Caco-2 (cell line): ENCODE measurements around the gene STRBP. TPM values are rescaled to one million over a fixed set of nuclear protein-coding genes. Genes with fewer than 3 reads are reported as not detected.

Experiments used
- BruUV-seq: library from RNA; stranded (reverse); fragments of 400-500 nt; replicated peaks from 2 replicates; lab custom pipeline; 2021; lab: Mats Ljungman, UMichigan
- CTCF ChIA-PET: fragments of 300-600 bp; sonication (Branson Sonifier 250); formaldehyde crosslinking; loops from one replicate; lab custom pipeline; 2022; ENCODE audit warnings: antibody characterized with exemption; lab: Charles Lee
- POLR2A ChIA-PET: fragments of 300-600 bp; sonication (Branson Sonifier 250); formaldehyde crosslinking; loops from one replicate; lab custom pipeline; 2022; ENCODE audit warnings: antibody characterized with exemption; lab: Charles Lee
- DNase-seq, 2 experiments: peaks; one replicate each; pipeline versions ENCODE4 v3.0.0 to v3.0.0-alpha.2; 2020 to 2022
- H3K27me3 ChIP-seq: replicated peaks from 2 replicates; pipeline ENCODE4 v1.6.0; 2011; ENCODE audit warnings: low read length; ENCODE audit not compliant: control insufficient read depth, insufficient read depth
- H3K36me3 ChIP-seq: 2 replicates; pipeline ENCODE4 v1.5.1; 2011; ENCODE audit warnings: low read length; ENCODE audit not compliant: control insufficient read depth, insufficient read depth
- H3K4me1 ChIP-seq: fragments of 250-450 bp; sonication (Bioruptor Pico); 2 replicates; pipeline ENCODE4 v1.5.1; 2020; ENCODE audit warnings: mild to moderate bottlenecking
- H3K4me3 ChIP-seq: 2 replicates; pipeline ENCODE4 v1.5.1; 2011; ENCODE audit warnings: low read depth, mild to moderate bottlenecking, control low read depth, low read length
- H3K9me3 ChIP-seq: fragments of 250-450 bp; sonication (Bioruptor Pico); 2 replicates; pipeline ENCODE4 v1.5.1; 2020; ENCODE audit warnings: mild to moderate bottlenecking, moderate library complexity
- H3K27ac Mint-ChIP-seq: one replicate; pipeline ENCODE4 v1.8.0; 2022; ENCODE audit warnings: mixed read lengths; ENCODE audit not compliant: unreplicated experiment
- H3K27me3 Mint-ChIP-seq: one replicate; pipeline ENCODE4 v1.8.0; 2022; ENCODE audit warnings: mixed read lengths; ENCODE audit not compliant: insufficient read depth, unreplicated experiment
- H3K36me3 Mint-ChIP-seq: one replicate; pipeline ENCODE4 v1.8.0; 2022; ENCODE audit warnings: mild to moderate bottlenecking, mixed read lengths; ENCODE audit not compliant: insufficient read depth, unreplicated experiment
- H3K4me1 Mint-ChIP-seq: one replicate; pipeline ENCODE4 v1.8.0; 2022; ENCODE audit warnings: low read depth, mixed read lengths; ENCODE audit not compliant: unreplicated experiment
- H3K4me3 Mint-ChIP-seq: one replicate; pipeline ENCODE4 v1.8.0; 2022; ENCODE audit warnings: mild to moderate bottlenecking, moderate library complexity, mixed read lengths; ENCODE audit not compliant: unreplicated experiment
- H3K9me3 Mint-ChIP-seq: one replicate; pipeline ENCODE4 v1.8.0; 2022; ENCODE audit warnings: mixed read lengths; ENCODE audit not compliant: unreplicated experiment
- intact Hi-C: fragments of 100-400 bp; cut with micrococcal nuclease; formaldehyde crosslinking; loops from one replicate; pipeline ENCODE4 v1.10.0; 2022; ENCODE audit not compliant: unreplicated experiment
- total RNA-seq: library from RNA; stranded (reverse); gene quantifications from 2 replicates; pipeline ENCODE4 v1.2.3, GENCODE V29; 2022
- TF ChIP-seq, protein P1 (sequence below), 2 experiments: fragments of 200-600 bp in 1 of 2; IDR thresholded peaks; 1 replicate in 1 of 2; 2 replicates in 1 of 2; pipeline versions ENCODE4 v1.5.1 to v1.8.0; 2011 to 2022; ENCODE audit warnings: antibody characterized with exemption in 1 of 2, control low read depth in 1 of 2, inconsistent platforms in 1 of 2, low read depth in 1 of 2, low read length in 1 of 2, mild to moderate bottlenecking in 1 of 2, moderate library complexity in 1 of 2; ENCODE audit not compliant: insufficient read depth in 1 of 2, severe bottlenecking in 1 of 2, unreplicated experiment in 1 of 2

The STRBP gene
- total RNA-seq, 1 experiment from 2014 or later = 43.5 TPM

DNA sequence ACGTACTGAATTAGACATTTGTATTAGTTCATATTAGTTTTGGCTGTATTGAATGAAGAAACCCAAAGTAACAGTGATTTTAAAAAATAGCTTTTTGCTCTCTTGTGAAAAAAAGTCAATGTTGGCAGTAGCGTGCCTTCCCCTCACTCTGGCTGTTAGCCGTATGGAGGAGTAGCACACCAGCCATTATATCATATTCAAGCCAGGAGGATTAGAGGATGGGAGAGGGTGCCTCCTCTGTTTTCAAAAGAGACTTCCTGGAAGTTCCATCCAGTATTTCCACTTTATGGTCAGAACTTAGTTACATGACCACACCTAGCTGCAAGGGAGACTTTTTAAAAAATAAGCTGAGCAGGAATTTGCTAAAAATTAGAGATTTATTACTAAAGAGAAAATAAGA lies 193.8 kb downstream of the STRBP start:
- Histone ChIP-seq H3K27me3 (no peaks in the 10 kb centered on the region), H3K9me3 (no peaks in the 10 kb centered on the region), H3K4me3 (no peak overlapping the region), H3K4me1 (no peaks in the 10 kb centered on the region), H3K36me3 (no peaks in the 10 kb centered on the region; the same call in none of the 2 replicates)
- H3K4me3 Mint-ChIP-seq = no peak overlapping the region
- DNase-seq = no peak
- no peak overlapping the region for H3K27ac Mint-ChIP-seq
- no peaks in the 10 kb centered on the region for H3K27me3 Mint-ChIP-seq
- no TSS peak for BruUV-seq
- TF ChIP-seq, protein P1, sequence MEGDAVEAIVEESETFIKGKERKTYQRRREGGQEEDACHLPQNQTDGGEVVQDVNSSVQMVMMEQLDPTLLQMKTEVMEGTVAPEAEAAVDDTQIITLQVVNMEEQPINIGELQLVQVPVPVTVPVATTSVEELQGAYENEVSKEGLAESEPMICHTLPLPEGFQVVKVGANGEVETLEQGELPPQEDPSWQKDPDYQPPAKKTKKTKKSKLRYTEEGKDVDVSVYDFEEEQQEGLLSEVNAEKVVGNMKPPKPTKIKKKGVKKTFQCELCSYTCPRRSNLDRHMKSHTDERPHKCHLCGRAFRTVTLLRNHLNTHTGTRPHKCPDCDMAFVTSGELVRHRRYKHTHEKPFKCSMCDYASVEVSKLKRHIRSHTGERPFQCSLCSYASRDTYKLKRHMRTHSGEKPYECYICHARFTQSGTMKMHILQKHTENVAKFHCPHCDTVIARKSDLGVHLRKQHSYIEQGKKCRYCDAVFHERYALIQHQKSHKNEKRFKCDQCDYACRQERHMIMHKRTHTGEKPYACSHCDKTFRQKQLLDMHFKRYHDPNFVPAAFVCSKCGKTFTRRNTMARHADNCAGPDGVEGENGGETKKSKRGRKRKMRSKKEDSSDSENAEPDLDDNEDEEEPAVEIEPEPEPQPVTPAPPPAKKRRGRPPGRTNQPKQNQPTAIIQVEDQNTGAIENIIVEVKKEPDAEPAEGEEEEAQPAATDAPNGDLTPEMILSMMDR (IDR thresholded peaks at IDR 0.05; ENCODE audit: insufficient read depth in 1 of 2, low read depth in 1 of 2, low read length in 1 of 2, severe bottlenecking in 1 of 2, unreplicated experiment in 1 of 2) = no peak
- H3K9me3 Mint-ChIP-seq = no peaks in the 10 kb centered on the region
- intact Hi-C loops = no loop called here
- ChIA-PET CTCF (no interaction called here), POLR2A (no interaction called here)
- peaks cover 57% of the 10 kb centered on the region for H3K36me3 Mint-ChIP-seq
- H3K4me1 Mint-ChIP-seq = no peaks in the 10 kb centered on the region

DNA sequence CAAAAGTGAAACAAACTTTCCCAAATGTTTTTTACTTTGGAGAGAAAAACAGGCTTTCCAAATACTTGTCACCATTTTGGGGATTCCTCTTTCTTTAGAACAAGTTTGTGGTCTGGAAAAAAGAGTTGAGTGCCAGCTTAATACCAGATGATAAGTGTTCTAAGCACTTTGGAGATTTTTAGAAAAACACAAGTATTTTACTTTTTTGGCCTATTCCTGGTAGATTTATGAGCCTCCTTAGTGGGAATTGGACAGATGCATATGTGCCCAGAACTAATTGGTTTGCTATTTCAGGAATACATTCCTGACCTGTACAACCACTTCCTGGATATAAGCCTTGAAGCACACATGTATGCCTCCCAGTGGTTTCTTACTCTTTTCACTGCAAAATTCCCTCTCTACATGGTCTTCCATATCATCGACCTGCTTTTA lies 194.4 kb downstream of the STRBP start:
- TF ChIP-seq, protein P1 (IDR thresholded peaks at IDR 0.05; ENCODE audit: insufficient read depth in 1 of 2, low read depth in 1 of 2, low read length in 1 of 2, severe bottlenecking in 1 of 2, unreplicated experiment in 1 of 2) = no peak
- Mint-ChIP-seq H3K36me3 (peaks cover 57% of the 10 kb centered on the region), H3K4me1 (no peaks in the 10 kb centered on the region), H3K27ac (no peak overlapping the region), H3K27me3 (no peaks in the 10 kb centered on the region), H3K9me3 (no peaks in the 10 kb centered on the region), H3K4me3 (no peak overlapping the region)
- BruUV-seq = no TSS peak
- Histone ChIP-seq H3K9me3 (no peaks in the 10 kb centered on the region), H3K4me3 (no peak overlapping the region), H3K4me1 (no peaks in the 10 kb centered on the region), H3K36me3 (peaks cover 1% of the 10 kb centered on the region), H3K27me3 (no peaks in the 10 kb centered on the region)
- CTCF ChIA-PET = no interaction called here
- intact Hi-C loops = no loop called here
- DNase-seq = no peak
- POLR2A ChIA-PET = no interaction called here

DNA sequence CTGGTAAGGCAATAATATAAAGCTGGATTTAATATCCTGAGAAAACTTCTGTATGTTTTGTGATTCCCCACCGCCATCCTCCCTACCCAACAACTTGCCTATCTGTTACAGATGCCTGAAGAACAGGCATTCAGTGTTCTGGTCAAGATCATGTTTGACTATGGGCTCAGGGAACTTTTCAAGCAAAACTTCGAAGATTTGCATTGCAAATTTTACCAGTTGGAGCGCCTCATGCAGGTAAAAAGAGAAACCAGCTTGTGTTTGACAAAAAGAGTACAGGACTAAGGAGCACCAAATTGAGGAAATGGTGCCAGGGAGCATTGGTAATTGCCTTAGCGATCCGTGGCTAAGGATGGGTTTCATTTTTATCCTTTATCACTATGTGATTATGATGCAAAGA lies 194.9 kb downstream of the STRBP start:
- TF ChIP-seq, protein P1 (IDR thresholded peaks at IDR 0.05; ENCODE audit: insufficient read depth in 1 of 2, low read depth in 1 of 2, low read length in 1 of 2, severe bottlenecking in 1 of 2, unreplicated experiment in 1 of 2) = no peak
- no peaks in the 10 kb centered on the region for H3K9me3 Mint-ChIP-seq
- intact Hi-C loops = no loop called here
- POLR2A ChIA-PET = no interaction called here
- H3K27me3 ChIP-seq = no peaks in the 10 kb centered on the region
- H3K27ac Mint-ChIP-seq = no peak overlapping the region
- no peak for DNase-seq
- no peaks in the 10 kb centered on the region for H3K27me3 Mint-ChIP-seq
- no peaks in the 10 kb centered on the region for H3K4me1 ChIP-seq
- BruUV-seq = no TSS peak
- no peaks in the 10 kb centered on the region for H3K9me3 ChIP-seq
- H3K4me3 ChIP-seq = no peak overlapping the region
- CTCF ChIA-PET = no interaction called here
- H3K4me1 Mint-ChIP-seq = no peaks in the 10 kb centered on the region
- H3K4me3 Mint-ChIP-seq = no peak overlapping the region
- H3K36me3 Mint-ChIP-seq = peaks cover 54% of the 10 kb centered on the region
- peaks cover 1% of the 10 kb centered on the region for H3K36me3 ChIP-seq
